GM12872 (cell line): ENCODE results near the gene KRT17.

ENCODE experiments used
- TF ChIP-seq, protein P1 (sequence below): IDR thresholded peaks from 3 replicates; pipeline ENCODE4 v1.5.1; 2011; ENCODE audit warnings: low read depth, mild to moderate bottlenecking, low read length, moderate library complexity; ENCODE audit not compliant: insufficient read depth

The KRT17 gene

GRCh38 chr17:41657176-41657754 lies 32.9 kb upstream of the KRT17 start:
- TF ChIP-seq, protein P1, sequence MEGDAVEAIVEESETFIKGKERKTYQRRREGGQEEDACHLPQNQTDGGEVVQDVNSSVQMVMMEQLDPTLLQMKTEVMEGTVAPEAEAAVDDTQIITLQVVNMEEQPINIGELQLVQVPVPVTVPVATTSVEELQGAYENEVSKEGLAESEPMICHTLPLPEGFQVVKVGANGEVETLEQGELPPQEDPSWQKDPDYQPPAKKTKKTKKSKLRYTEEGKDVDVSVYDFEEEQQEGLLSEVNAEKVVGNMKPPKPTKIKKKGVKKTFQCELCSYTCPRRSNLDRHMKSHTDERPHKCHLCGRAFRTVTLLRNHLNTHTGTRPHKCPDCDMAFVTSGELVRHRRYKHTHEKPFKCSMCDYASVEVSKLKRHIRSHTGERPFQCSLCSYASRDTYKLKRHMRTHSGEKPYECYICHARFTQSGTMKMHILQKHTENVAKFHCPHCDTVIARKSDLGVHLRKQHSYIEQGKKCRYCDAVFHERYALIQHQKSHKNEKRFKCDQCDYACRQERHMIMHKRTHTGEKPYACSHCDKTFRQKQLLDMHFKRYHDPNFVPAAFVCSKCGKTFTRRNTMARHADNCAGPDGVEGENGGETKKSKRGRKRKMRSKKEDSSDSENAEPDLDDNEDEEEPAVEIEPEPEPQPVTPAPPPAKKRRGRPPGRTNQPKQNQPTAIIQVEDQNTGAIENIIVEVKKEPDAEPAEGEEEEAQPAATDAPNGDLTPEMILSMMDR, result no peak

DNA sequence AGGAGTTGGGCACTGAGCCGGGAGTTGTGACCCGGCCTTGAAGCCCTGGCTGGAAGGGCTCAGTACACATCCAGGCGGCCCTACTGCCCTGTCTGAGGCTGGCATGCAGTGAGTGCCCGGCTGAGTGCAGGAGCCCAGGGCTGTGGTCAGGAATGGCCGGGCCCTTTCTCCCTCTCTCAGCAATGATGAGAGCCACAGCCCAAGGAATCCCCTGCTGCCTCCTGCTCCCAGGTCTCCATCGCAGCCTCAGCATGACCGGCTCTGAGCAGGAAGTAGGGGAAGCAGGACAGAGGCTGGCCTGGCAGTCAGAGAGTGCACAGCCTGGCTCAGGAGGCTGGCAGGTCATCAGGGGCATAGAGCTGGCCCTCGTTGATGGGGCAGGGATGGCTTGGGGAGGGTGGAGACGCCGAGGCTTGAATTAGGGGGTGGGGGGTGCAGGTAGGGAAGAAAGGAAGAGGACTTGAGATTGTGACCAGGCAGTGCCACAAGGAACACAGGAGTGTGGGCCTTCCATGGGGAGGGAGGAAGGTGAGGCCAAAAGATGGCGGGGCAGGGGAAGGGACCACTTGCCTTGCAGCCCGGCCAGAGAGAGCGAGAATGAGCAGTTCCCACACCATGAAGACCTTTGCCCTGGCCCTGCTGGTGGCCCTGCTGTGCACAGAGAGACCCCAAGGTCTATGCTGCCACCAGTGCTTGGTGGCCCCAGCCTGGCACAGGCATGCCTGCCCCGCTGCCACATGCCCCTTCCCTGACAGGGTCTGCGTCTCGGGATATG lies 32.1 kb upstream of the KRT17 start:
- TF ChIP-seq, protein P1, result no peak

GRCh38 chr17:41655611-41656111 lies 31.3 kb upstream of the KRT17 start:
- TF ChIP-seq, protein P1, result no peak

- TF ChIP-seq, protein P1, result no peak
Measured at GRCh38 chr17:41654678-41655607, 30.6 kb upstream of the KRT17 start.

DNA sequence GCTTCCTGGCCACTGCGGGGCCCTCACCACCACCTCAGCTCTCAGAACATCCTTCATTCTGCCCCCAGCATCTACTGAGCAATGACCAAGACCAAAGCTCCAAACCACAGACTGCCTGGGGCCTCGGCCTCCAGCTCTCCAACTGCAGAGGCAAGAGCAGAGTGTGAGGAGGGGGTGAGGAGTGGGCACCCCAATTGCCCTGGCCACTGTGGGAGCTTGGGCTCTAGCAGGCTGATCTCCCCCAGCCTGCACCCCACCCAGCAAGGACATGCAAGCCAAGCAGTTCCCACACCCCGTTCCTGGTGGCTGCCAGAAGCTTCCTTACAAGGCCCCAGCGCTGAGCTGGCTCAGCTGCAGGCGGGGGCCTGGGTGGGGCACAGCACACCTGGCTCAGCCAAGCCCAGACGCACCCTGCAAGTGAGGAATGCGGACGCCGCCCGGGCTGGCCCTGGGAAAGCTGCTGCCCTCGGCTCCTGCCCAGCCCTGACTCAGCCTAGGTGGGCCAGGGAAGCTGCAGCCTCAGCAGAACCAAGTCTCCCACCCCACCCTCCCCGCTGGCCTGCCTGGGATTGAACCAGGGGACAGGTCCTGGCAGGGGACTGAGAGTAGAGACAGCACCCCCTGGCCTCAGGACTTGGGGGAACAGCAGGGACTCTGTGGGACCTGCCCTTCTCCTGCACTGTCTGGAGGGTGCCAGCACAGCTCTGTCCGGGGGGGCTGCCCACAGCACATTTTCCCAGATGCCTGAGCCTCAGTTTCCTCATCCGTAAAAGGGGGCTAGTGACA lies 29.7 kb upstream of the KRT17 start:
- TF ChIP-seq, protein P1, result no peak

- TF ChIP-seq, protein P1, result no peak
Measured at GRCh38 chr17:41653421-41653820, 29.0 kb upstream of the KRT17 start.
